CD4-positive, alpha-beta T cell treated with Interleukin-15 for 4 hours (primary cell): Measurements from ENCODE around the gene ESR1.
"Not testable (repeated sequence)": the region's sequence is repeated elsewhere in the genome, so short reads cannot be mapped to it uniquely, and the experiment has no call there.

Experiments used
- DNase-seq: peaks from one replicate; pipeline ENCODE4 v3.0.0-alpha.2; 2020; ENCODE audit warnings: low spot score

ESR1 gene

GRCh38 chr6:151988199-151988598 lies 180.7 kb downstream of the ESR1 start:
- not testable (repeated sequence) for DNase-seq

- DNase-seq = no peak
These were observed 184.6 kb downstream of the ESR1 start for GRCh38 chr6:151992091-151992490.

GRCh38 chr6:151993364-151993763 lies 185.9 kb downstream of the ESR1 start:
- no peak for DNase-seq

GRCh38 chr6:151998784-151999183 lies 191.3 kb downstream of the ESR1 start:
- DNase-seq = no peak

GRCh38 chr6:151999194-151999593 lies 191.7 kb downstream of the ESR1 start:
- DNase-seq = no peak

GRCh38 chr6:152001408-152001807 lies 193.9 kb downstream of the ESR1 start:
- no peak for DNase-seq

GRCh38 chr6:152002306-152002705 lies 194.8 kb downstream of the ESR1 start:
- DNase-seq = no peak

- no peak for DNase-seq
These were observed 196.6 kb downstream of the ESR1 start for GRCh38 chr6:152004036-152004566.

- no peak for DNase-seq
These were observed 197.4 kb downstream of the ESR1 start for GRCh38 chr6:152004896-152005295.

GRCh38 chr6:152008779-152009178 lies 201.3 kb downstream of the ESR1 start:
- no peak for DNase-seq

- no peak for DNase-seq
These were observed 204.7 kb downstream of the ESR1 start for GRCh38 chr6:152012227-152012626.

GRCh38 chr6:152018876-152019275 lies 211.4 kb downstream of the ESR1 start:
- DNase-seq = no peak

GRCh38 chr6:152022303-152022702 lies 214.8 kb downstream of the ESR1 start:
- no peak for DNase-seq

GRCh38 chr6:152023613-152024012 lies 216.1 kb downstream of the ESR1 start:
- DNase-seq = no peak

- no peak for DNase-seq
These were observed 218.8 kb downstream of the ESR1 start for GRCh38 chr6:152026291-152026690.

GRCh38 chr6:152026744-152027143 lies 219.3 kb downstream of the ESR1 start:
- not testable (repeated sequence) for DNase-seq

- DNase-seq = not testable (repeated sequence)
These were observed 226.3 kb downstream of the ESR1 start for GRCh38 chr6:152033765-152034164.

- DNase-seq = no peak
These were observed 227.1 kb downstream of the ESR1 start for GRCh38 chr6:152034631-152035030.

GRCh38 chr6:152046118-152046517 lies 238.6 kb downstream of the ESR1 start:
- no peak for DNase-seq

- no peak for DNase-seq
These were observed 241.4 kb downstream of the ESR1 start for GRCh38 chr6:152048921-152049320.

GRCh38 chr6:152049502-152049901 lies 242.0 kb downstream of the ESR1 start:
- no peak for DNase-seq

- DNase-seq = no peak
These were observed 243.1 kb downstream of the ESR1 start for GRCh38 chr6:152050451-152051195.

GRCh38 chr6:152052061-152052460 lies 244.6 kb downstream of the ESR1 start:
- DNase-seq = no peak

GRCh38 chr6:152053332-152053731 lies 245.8 kb downstream of the ESR1 start:
- DNase-seq = no peak
